ENCODE measurements around the gene PRKAR2B. TPM values are rescaled to one million over a fixed set of nuclear protein-coding genes. Genes with fewer than 3 reads are reported as not detected.

PRKAR2B gene
- total RNA-seq, 1 experiment from 2014 or later = 15.1 TPM

GRCh38 chr7:107025449-107026103 lies 18.9 kb upstream of the PRKAR2B start:
- no peak for TF ChIP-seq POLR2A (IDR thresholded peaks at IDR 0.05; ENCODE audit: borderline replicate concordance, extremely low read depth, insufficient read depth, insufficient read length)
- TF ChIP-seq EGR1 (IDR thresholded peaks at IDR 0.05; ENCODE audit: low read depth) = no peak
- TF ChIP-seq RAD21 (IDR thresholded peaks at IDR 0.05; ENCODE audit: low read depth) = no peak
- TF ChIP-seq ELF1 (IDR thresholded peaks at IDR 0.05; ENCODE audit: borderline replicate concordance, low read depth) = no peak
- no peak for TF ChIP-seq CTCF (IDR thresholded peaks at IDR 0.05 in 2 of 3, conservative IDR thresholded peaks at IDR 0.05 in 1 of 3; ENCODE audit: borderline replicate concordance in 1 of 3, insufficient read depth in 1 of 3, low read depth in 2 of 3, low read length in 2 of 3)
- TF ChIP-seq, protein P1, sequence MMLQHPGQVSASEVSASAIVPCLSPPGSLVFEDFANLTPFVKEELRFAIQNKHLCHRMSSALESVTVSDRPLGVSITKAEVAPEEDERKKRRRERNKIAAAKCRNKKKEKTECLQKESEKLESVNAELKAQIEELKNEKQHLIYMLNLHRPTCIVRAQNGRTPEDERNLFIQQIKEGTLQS (IDR thresholded peaks at IDR 0.05) = no peak
- no peak for TF ChIP-seq CEBPB (IDR thresholded peaks at IDR 0.05; ENCODE audit: low read depth)
- no peak for TF ChIP-seq ZNF274 (IDR thresholded peaks at IDR 0.05; ENCODE audit: low read depth, low read length)
- TF ChIP-seq SRF (IDR thresholded peaks at IDR 0.05; ENCODE audit: low read depth) = no peak
- no peak for TF ChIP-seq CBX3 (IDR thresholded peaks at IDR 0.05; ENCODE audit: low read depth)
- TF ChIP-seq, protein P2, sequence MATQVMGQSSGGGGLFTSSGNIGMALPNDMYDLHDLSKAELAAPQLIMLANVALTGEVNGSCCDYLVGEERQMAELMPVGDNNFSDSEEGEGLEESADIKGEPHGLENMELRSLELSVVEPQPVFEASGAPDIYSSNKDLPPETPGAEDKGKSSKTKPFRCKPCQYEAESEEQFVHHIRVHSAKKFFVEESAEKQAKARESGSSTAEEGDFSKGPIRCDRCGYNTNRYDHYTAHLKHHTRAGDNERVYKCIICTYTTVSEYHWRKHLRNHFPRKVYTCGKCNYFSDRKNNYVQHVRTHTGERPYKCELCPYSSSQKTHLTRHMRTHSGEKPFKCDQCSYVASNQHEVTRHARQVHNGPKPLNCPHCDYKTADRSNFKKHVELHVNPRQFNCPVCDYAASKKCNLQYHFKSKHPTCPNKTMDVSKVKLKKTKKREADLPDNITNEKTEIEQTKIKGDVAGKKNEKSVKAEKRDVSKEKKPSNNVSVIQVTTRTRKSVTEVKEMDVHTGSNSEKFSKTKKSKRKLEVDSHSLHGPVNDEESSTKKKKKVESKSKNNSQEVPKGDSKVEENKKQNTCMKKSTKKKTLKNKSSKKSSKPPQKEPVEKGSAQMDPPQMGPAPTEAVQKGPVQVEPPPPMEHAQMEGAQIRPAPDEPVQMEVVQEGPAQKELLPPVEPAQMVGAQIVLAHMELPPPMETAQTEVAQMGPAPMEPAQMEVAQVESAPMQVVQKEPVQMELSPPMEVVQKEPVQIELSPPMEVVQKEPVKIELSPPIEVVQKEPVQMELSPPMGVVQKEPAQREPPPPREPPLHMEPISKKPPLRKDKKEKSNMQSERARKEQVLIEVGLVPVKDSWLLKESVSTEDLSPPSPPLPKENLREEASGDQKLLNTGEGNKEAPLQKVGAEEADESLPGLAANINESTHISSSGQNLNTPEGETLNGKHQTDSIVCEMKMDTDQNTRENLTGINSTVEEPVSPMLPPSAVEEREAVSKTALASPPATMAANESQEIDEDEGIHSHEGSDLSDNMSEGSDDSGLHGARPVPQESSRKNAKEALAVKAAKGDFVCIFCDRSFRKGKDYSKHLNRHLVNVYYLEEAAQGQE (IDR thresholded peaks at IDR 0.05; ENCODE audit: low read depth) = no peak
- no peak for TF ChIP-seq EZH2 (IDR thresholded peaks at IDR 0.05)
- TF ChIP-seq TCF7L2 (IDR thresholded peaks at IDR 0.05; ENCODE audit: borderline replicate concordance, extremely low read depth, insufficient read depth, insufficient read length) = no peak
- TF ChIP-seq FOSL1 (IDR thresholded peaks at IDR 0.05; ENCODE audit: low read depth) = no peak
- TF ChIP-seq SIN3A (IDR thresholded peaks at IDR 0.05; ENCODE audit: low read depth) = no peak
- TF ChIP-seq MAX (IDR thresholded peaks at IDR 0.05) = no peak
- TF ChIP-seq ZFX (IDR thresholded peaks at IDR 0.05) = no peak
- DNase-seq (ENCODE audit: low read depth, low spot score) (no peak), ATAC-seq (no peak)
- no peaks in the 10 kb centered on the region for H3K36me3 ChIP-seq (ENCODE audit: control insufficient read depth in 1 of 2, insufficient read depth in 2 of 2, low read length in 2 of 2)
- no peaks in the 10 kb centered on the region for H3K79me2 ChIP-seq (ENCODE audit: insufficient read depth, low read length)
- H3K9me3 ChIP-seq (ENCODE audit: control insufficient read depth in 1 of 2, insufficient read depth in 1 of 2, low read depth in 1 of 2, low read length in 2 of 2) = no peaks in the 10 kb centered on the region
- peak overlapping the region; percentile 23 for H2AFZ ChIP-seq (ENCODE audit: low read depth, low read length, poor library complexity, severe bottlenecking)
- H3K27ac ChIP-seq (ENCODE audit: low read depth, low read length) = no peak overlapping the region
- BruUV-seq (replicated peaks) = no TSS peak
- ChIA-PET RAD21 (ENCODE audit: low non-redundant PET in 1 of 2, low total read pairs in 2 of 2, uncharacterized antibody in 2 of 2, unreplicated experiment in 2 of 2) (no interaction called here), CTCF (no interaction called here), POLR2A (no interaction called here)
- H4K20me1 ChIP-seq (ENCODE audit: insufficient read depth) = no peaks in the 10 kb centered on the region
- no peaks in the 10 kb centered on the region for H3K27me3 ChIP-seq (ENCODE audit: insufficient read depth, low read length)
- H3K9ac ChIP-seq (ENCODE audit: low read length) = no peak overlapping the region
- no peaks in the 10 kb centered on the region for H3K4me1 ChIP-seq (ENCODE audit: control insufficient read depth in 1 of 2, insufficient read depth in 2 of 2, low read length in 2 of 2)
- H3K9me2 ChIP-seq (ENCODE audit: insufficient read depth) = no peaks in the 10 kb centered on the region
- intact Hi-C loops (cut with micrococcal nuclease) = no loop called here
- no peak overlapping the region for H3K4me2 ChIP-seq (ENCODE audit: low read length)
- H3K4me3 ChIP-seq (replicated peaks in 1 of 2; ENCODE audit: low read depth in 1 of 2, low read length in 2 of 2) = no peak overlapping the region
